Measurements from ENCODE around the gene APRT. TPM values are rescaled to one million over a fixed set of nuclear protein-coding genes. Genes with fewer than 3 reads are reported as not detected.

APRT gene
- total and polyA plus RNA-seq, 9 of the 15 experiments (the other 6 are each of a cell fraction or from before 2014, with no cell fraction given), result 41.7 to 409 (median 146) TPM

- no peak for TF ChIP-seq KLF1 (tag; IDR thresholded peaks at IDR 0.05)
- TF ChIP-seq POLR2G (IDR thresholded peaks at IDR 0.05; ENCODE audit: low read depth, low read length), result peak; percentile 27
- no peak for TF ChIP-seq ZNF239 (CRISPR knock-in tag; IDR thresholded peaks at IDR 0.05)
- no peak for TF ChIP-seq ZBTB2 (IDR thresholded peaks at IDR 0.05)
- TF ChIP-seq ZNF584 (CRISPR knock-in tag; IDR thresholded peaks at IDR 0.05; ENCODE audit: low read depth), result no peak
- TF ChIP-seq WHSC1 (IDR thresholded peaks at IDR 0.05; ENCODE audit: low read length), result no peak
- TF ChIP-seq NR4A1 (CRISPR knock-in tag; IDR thresholded peaks at IDR 0.05), result no peak
- TF ChIP-seq NR4A1 (tag; IDR thresholded peaks at IDR 0.05), result no peak
- TF ChIP-seq CHD2 (IDR thresholded peaks at IDR 0.05; ENCODE audit: low read depth, low read length), result no peak
- TF ChIP-seq, protein P1, sequence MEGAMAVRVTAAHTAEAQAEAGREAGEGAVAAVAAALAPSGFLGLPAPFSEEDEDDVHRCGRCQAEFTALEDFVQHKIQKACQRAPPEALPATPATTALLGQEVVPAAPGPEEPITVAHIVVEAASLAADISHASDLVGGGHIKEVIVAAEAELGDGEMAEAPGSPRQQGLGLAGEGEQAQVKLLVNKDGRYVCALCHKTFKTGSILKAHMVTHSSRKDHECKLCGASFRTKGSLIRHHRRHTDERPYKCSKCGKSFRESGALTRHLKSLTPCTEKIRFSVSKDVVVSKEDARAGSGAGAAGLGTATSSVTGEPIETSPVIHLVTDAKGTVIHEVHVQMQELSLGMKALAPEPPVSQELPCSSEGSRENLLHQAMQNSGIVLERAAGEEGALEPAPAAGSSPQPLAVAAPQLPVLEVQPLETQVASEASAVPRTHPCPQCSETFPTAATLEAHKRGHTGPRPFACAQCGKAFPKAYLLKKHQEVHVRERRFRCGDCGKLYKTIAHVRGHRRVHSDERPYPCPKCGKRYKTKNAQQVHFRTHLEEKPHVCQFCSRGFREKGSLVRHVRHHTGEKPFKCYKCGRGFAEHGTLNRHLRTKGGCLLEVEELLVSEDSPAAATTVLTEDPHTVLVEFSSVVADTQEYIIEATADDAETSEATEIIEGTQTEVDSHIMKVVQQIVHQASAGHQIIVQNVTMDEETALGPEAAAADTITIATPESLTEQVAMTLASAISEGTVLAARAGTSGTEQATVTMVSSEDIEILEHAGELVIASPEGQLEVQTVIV (CRISPR knock-in tag; IDR thresholded peaks at IDR 0.05; ENCODE audit: borderline replicate concordance), result no peak
- TF ChIP-seq, protein P2, sequence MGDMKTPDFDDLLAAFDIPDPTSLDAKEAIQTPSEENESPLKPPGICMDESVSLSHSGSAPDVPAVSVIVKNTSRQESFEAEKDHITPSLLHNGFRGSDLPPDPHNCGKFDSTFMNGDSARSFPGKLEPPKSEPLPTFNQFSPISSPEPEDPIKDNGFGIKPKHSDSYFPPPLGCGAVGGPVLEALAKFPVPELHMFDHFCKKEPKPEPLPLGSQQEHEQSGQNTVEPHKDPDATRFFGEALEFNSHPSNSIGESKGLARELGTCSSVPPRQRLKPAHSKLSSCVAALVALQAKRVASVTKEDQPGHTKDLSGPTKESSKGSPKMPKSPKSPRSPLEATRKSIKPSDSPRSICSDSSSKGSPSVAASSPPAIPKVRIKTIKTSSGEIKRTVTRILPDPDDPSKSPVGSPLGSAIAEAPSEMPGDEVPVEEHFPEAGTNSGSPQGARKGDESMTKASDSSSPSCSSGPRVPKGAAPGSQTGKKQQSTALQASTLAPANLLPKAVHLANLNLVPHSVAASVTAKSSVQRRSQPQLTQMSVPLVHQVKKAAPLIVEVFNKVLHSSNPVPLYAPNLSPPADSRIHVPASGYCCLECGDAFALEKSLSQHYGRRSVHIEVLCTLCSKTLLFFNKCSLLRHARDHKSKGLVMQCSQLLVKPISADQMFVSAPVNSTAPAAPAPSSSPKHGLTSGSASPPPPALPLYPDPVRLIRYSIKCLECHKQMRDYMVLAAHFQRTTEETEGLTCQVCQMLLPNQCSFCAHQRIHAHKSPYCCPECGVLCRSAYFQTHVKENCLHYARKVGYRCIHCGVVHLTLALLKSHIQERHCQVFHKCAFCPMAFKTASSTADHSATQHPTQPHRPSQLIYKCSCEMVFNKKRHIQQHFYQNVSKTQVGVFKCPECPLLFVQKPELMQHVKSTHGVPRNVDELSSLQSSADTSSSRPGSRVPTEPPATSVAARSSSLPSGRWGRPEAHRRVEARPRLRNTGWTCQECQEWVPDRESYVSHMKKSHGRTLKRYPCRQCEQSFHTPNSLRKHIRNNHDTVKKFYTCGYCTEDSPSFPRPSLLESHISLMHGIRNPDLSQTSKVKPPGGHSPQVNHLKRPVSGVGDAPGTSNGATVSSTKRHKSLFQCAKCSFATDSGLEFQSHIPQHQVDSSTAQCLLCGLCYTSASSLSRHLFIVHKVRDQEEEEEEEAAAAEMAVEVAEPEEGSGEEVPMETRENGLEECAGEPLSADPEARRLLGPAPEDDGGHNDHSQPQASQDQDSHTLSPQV (IDR thresholded peaks at IDR 0.05), result peak; percentile 34; the same call in 1 of the 2 replicates
- no peak for TF ChIP-seq ZNF609 (CRISPR knock-in tag; IDR thresholded peaks at IDR 0.05; ENCODE audit: borderline replicate concordance)
These were observed 1.4 kb downstream of the APRT start (continued) for GRCh38 chr16:88810166-88810911.
